ENCODE measurements around the gene PTPN18.

PTPN18 gene

GRCh38 chr2:130355578-130356431 is at the start of gene PTPN18:
TSS of gene PTPN18 (plus strand) at chr2:130356056. CDS start at chr2:130356108, 52 bp downstream.
- Histone ChIP-seq H3K9ac (peak within 1 kb of the TSS; percentile 83), H3K4me3 (peak within 1 kb of the TSS; percentile 79), H3K9me3 (no peaks in the 10 kb centered on the region), H3K4me2 (peak within 1 kb of the TSS; percentile 97), H3K27ac (peak within 1 kb of the TSS; percentile 69), H3K27me3 (no peaks in the 10 kb centered on the region), H4K20me1 (0 out of 2 replicates have a peak, but pooled peaks cover 5% of the 10 kb centered on the region), H3K4me1 (peaks cover 54% of the 10 kb centered on the region), H3K36me3 (0 out of 2 replicates have a peak, but pooled peaks cover 4% of the 10 kb centered on the region)
- no peak for TF ChIP-seq Cebpa-rat (IDR thresholded peaks at IDR 0.05)

GRCh38 chr2:130307850-130308249 is 48.0 kb upstream of the PTPN18 start:
- Histone ChIP-seq H3K36me3 (no peaks in the 10 kb centered on the region), H3K27me3 (no peaks in the 10 kb centered on the region), H3K4me2 (no peak overlapping the region), H3K9ac (no peak overlapping the region), H3K4me1 (peaks cover 4% of the 10 kb centered on the region; the same call in 1 of the 2 replicates), H3K27ac (no peak overlapping the region), H3K9me3 (no peaks in the 10 kb centered on the region), H3K4me3 (no peak overlapping the region), H4K20me1 (no peaks in the 10 kb centered on the region)
- TF ChIP-seq Cebpa-rat (IDR thresholded peaks at IDR 0.05): no peak

- Histone ChIP-seq H3K27me3 (no peaks in the 10 kb centered on the region), H3K9me3 (no peaks in the 10 kb centered on the region), H3K4me1 (no peaks in the 10 kb centered on the region), H4K20me1 (no peaks in the 10 kb centered on the region), H3K27ac (no peak overlapping the region), H3K4me2 (no peak overlapping the region), H3K9ac (no peak overlapping the region), H3K4me3 (no peak overlapping the region), H3K36me3 (no peaks in the 10 kb centered on the region)
- TF ChIP-seq Cebpa-rat (IDR thresholded peaks at IDR 0.05): no peak
Measured at GRCh38 chr2:130310881-130311280, 45.0 kb upstream of the PTPN18 start.

GRCh38 chr2:130313812-130314334 is 42.0 kb upstream of the PTPN18 start:
- no peaks in the 10 kb centered on the region for H3K36me3 ChIP-seq
- no peaks in the 10 kb centered on the region for H3K9me3 ChIP-seq
- no peak overlapping the region for H3K9ac ChIP-seq
- no peaks in the 10 kb centered on the region for H3K27me3 ChIP-seq
- H3K4me1 ChIP-seq: no peaks in the 10 kb centered on the region
- no peaks in the 10 kb centered on the region for H4K20me1 ChIP-seq
- TF ChIP-seq Cebpa-rat (IDR thresholded peaks at IDR 0.05): no peak
- no peak overlapping the region for H3K4me2 ChIP-seq
- H3K27ac ChIP-seq: no peak overlapping the region
- H3K4me3 ChIP-seq: no peak overlapping the region

- H3K9me3 ChIP-seq: no peaks in the 10 kb centered on the region
- TF ChIP-seq Cebpa-rat (IDR thresholded peaks at IDR 0.05): no peak
- H3K4me2 ChIP-seq: no peak overlapping the region
- H3K27me3 ChIP-seq: no peaks in the 10 kb centered on the region
- H3K4me1 ChIP-seq: no peaks in the 10 kb centered on the region
- no peaks in the 10 kb centered on the region for H3K36me3 ChIP-seq
- H4K20me1 ChIP-seq: no peaks in the 10 kb centered on the region
- no peak overlapping the region for H3K9ac ChIP-seq
- H3K4me3 ChIP-seq: no peak overlapping the region
- H3K27ac ChIP-seq: no peak overlapping the region
Measured at GRCh38 chr2:130314377-130314776, 41.5 kb upstream of the PTPN18 start.

- Histone ChIP-seq H3K36me3 (no peaks in the 10 kb centered on the region), H3K9me3 (no peaks in the 10 kb centered on the region), H3K9ac (no peak overlapping the region), H3K27ac (no peak overlapping the region), H3K27me3 (no peaks in the 10 kb centered on the region), H3K4me3 (no peak overlapping the region), H3K4me1 (no peaks in the 10 kb centered on the region), H4K20me1 (no peaks in the 10 kb centered on the region), H3K4me2 (no peak overlapping the region)
- no peak for TF ChIP-seq Cebpa-rat (IDR thresholded peaks at IDR 0.05)
Measured at GRCh38 chr2:130316596-130316995, 39.3 kb upstream of the PTPN18 start.

- H3K4me2 ChIP-seq: no peak overlapping the region
- H3K27ac ChIP-seq: no peak overlapping the region
- TF ChIP-seq Cebpa-rat (IDR thresholded peaks at IDR 0.05): no peak
- H3K4me1 ChIP-seq: no peaks in the 10 kb centered on the region
- no peak overlapping the region for H3K9ac ChIP-seq
- no peak overlapping the region for H3K4me3 ChIP-seq
- H3K27me3 ChIP-seq: no peaks in the 10 kb centered on the region
- H3K36me3 ChIP-seq: no peaks in the 10 kb centered on the region
- no peaks in the 10 kb centered on the region for H4K20me1 ChIP-seq
- H3K9me3 ChIP-seq: no peaks in the 10 kb centered on the region
Measured at GRCh38 chr2:130318906-130319305, 37.0 kb upstream of the PTPN18 start.

GRCh38 chr2:130319536-130319935 is 36.3 kb upstream of the PTPN18 start:
- Histone ChIP-seq H3K9me3 (no peaks in the 10 kb centered on the region), H3K36me3 (no peaks in the 10 kb centered on the region), H4K20me1 (no peaks in the 10 kb centered on the region), H3K4me1 (no peaks in the 10 kb centered on the region), H3K4me2 (no peak overlapping the region), H3K4me3 (no peak overlapping the region), H3K27ac (no peak overlapping the region), H3K9ac (no peak overlapping the region), H3K27me3 (no peaks in the 10 kb centered on the region)
- TF ChIP-seq Cebpa-rat (IDR thresholded peaks at IDR 0.05): no peak

- H3K4me3 ChIP-seq: no peak overlapping the region
- H3K4me2 ChIP-seq: no peak overlapping the region
- H3K9me3 ChIP-seq: no peaks in the 10 kb centered on the region
- H3K27ac ChIP-seq: no peak overlapping the region
- no peak overlapping the region for H3K9ac ChIP-seq
- H3K36me3 ChIP-seq: no peaks in the 10 kb centered on the region
- TF ChIP-seq Cebpa-rat (IDR thresholded peaks at IDR 0.05): no peak
- H4K20me1 ChIP-seq: no peaks in the 10 kb centered on the region
- H3K27me3 ChIP-seq: no peaks in the 10 kb centered on the region
- H3K4me1 ChIP-seq: no peaks in the 10 kb centered on the region
Measured at GRCh38 chr2:130327703-130328527, 27.9 kb upstream of the PTPN18 start.

GRCh38 chr2:130328710-130329109 is 27.1 kb upstream of the PTPN18 start:
- Histone ChIP-seq H4K20me1 (no peaks in the 10 kb centered on the region), H3K9ac (no peak overlapping the region), H3K9me3 (no peaks in the 10 kb centered on the region), H3K27me3 (no peaks in the 10 kb centered on the region), H3K4me2 (no peak overlapping the region), H3K4me3 (no peak overlapping the region), H3K4me1 (no peaks in the 10 kb centered on the region), H3K36me3 (no peaks in the 10 kb centered on the region), H3K27ac (no peak overlapping the region)
- no peak for TF ChIP-seq Cebpa-rat (IDR thresholded peaks at IDR 0.05)

All from BLaER1 (cell line).